Neural progenitor cell (in vitro differentiated cells): ENCODE measurements around the gene CLNS1A. TPM values are rescaled to one million over a fixed set of nuclear protein-coding genes. Genes with fewer than 3 reads are reported as not detected.

Experiments
- DNase-seq: peaks from one replicate; pipeline ENCODE4 v3.0.0-alpha.2; 2016; ENCODE audit warnings: low spot score
- H2AFZ ChIP-seq: fragments of 200-600 bp; sonication (generic); replicated peaks from 2 replicates; pipeline ENCODE4 v1.6.1; 2016; ENCODE audit warnings: antibody characterized with exemption
- H3F3A ChIP-seq: fragments of 200-600 bp; sonication (generic); 2 replicates; pipeline ENCODE4 v1.6.1; 2016; ENCODE audit warnings: antibody characterized with exemption, low read depth
- H3K27ac ChIP-seq: fragments of 200-600 bp; sonication (generic); 2 replicates; pipeline ENCODE4 v1.5.1; 2016; ENCODE audit warnings: mild to moderate bottlenecking
- H3K27me3 ChIP-seq: fragments of 200-600 bp; sonication (generic); 2 replicates; pipeline ENCODE4 v1.6.1; 2016; ENCODE audit warnings: mild to moderate bottlenecking, moderate library complexity
- H3K36me3 ChIP-seq: fragments of 200-600 bp; sonication (generic); 2 replicates; pipeline ENCODE4 v1.5.1; 2016
- H3K4me1 ChIP-seq: fragments of 200-600 bp; sonication (generic); 2 replicates; pipeline ENCODE4 v1.6.1; 2016; ENCODE audit warnings: mixed run types
- H3K4me2 ChIP-seq: fragments of 200-600 bp; sonication (generic); 2 replicates; pipeline ENCODE4 v1.6.1; 2016
- H3K4me3 ChIP-seq: fragments of 200-600 bp; sonication (generic); 2 replicates; pipeline ENCODE4 v1.5.1; 2016
- H3K79me2 ChIP-seq: fragments of 200-600 bp; sonication (generic); 2 replicates; pipeline ENCODE4 v1.6.1; 2016; ENCODE audit warnings: low read depth
- H3K9ac ChIP-seq: fragments of 200-600 bp; sonication (generic); 2 replicates; pipeline ENCODE4 v1.6.1; 2016
- H3K9me3 ChIP-seq: fragments of 200-600 bp; sonication (generic); 2 replicates; pipeline ENCODE4 v1.5.1; 2016; ENCODE audit warnings: low read depth
- H4K20me1 ChIP-seq: fragments of 200-600 bp; sonication (generic); 2 replicates; pipeline ENCODE4 v1.6.1; 2016; ENCODE audit warnings: low read depth
- H3K27ac Mint-ChIP-seq: 3 replicates; pipeline ENCODE4 v1.8.0; 2021; ENCODE audit warnings: mixed read lengths
- H3K27me3 Mint-ChIP-seq: 2 replicates; pipeline ENCODE4 v1.8.0; 2022; ENCODE audit warnings: low read depth, mild to moderate bottlenecking, inconsistent platforms, moderate library complexity, mixed read lengths; ENCODE audit not compliant: insufficient read depth
- H3K36me3 Mint-ChIP-seq: 3 replicates; pipeline ENCODE4 v1.8.0; 2021; ENCODE audit warnings: mixed read lengths
- H3K4me1 Mint-ChIP-seq: 3 replicates; pipeline ENCODE4 v1.8.0; 2021; ENCODE audit warnings: mixed read lengths
- H3K4me3 Mint-ChIP-seq: 3 replicates; pipeline ENCODE4 v1.8.0; 2021; ENCODE audit warnings: mild to moderate bottlenecking, moderate library complexity, mixed read lengths
- H3K9me3 Mint-ChIP-seq: 3 replicates; pipeline ENCODE4 v1.8.0; 2020; ENCODE audit warnings: mixed read lengths
- CTCF ChIP-seq: fragments of 200-600 bp; sonication (generic); IDR thresholded peaks from 2 replicates; pipeline ENCODE4 v1.5.1; 2017; ENCODE audit warnings: antibody characterized with exemption, mild to moderate bottlenecking
- EZH2 ChIP-seq: fragments of 200-600 bp; sonication (generic); IDR thresholded peaks from 2 replicates; pipeline ENCODE4 v1.6.1; 2017; ENCODE audit warnings: antibody characterized with exemption, mild to moderate bottlenecking, moderate library complexity
- EZH2phosphoT487 ChIP-seq: fragments of 200-600 bp; sonication (generic); IDR thresholded peaks from 2 replicates; pipeline ENCODE4 v1.6.1; 2017; ENCODE audit warnings: antibody characterized with exemption
- small RNA-seq: library from RNA; depleted of rRNA; stranded (forward); fragments of <200 nt; gene quantifications from one replicate; pipeline ENCODE3, GENCODE V24; 2015
- total RNA-seq: library from RNA; depleted of rRNA; stranded (reverse); fragments of >200 nt; gene quantifications from 2 replicates; pipeline ENCODE4 v1.2.3, GENCODE V29; 2015; ENCODE audit warnings: low replicate concordance

CLNS1A gene
- total RNA-seq, 1 donor from 2014 or later: 413 TPM

GRCh38 chr11:77569676-77570070 is 67.9 kb downstream of the CLNS1A start:
- H3K27me3 Mint-ChIP-seq: peaks cover 3% of the 10 kb centered on the region
- Histone ChIP-seq H3K4me2 (no peak overlapping the region), H4K20me1 (no peaks in the 10 kb centered on the region), H2AFZ (no peak overlapping the region), H3K27me3 (no peaks in the 10 kb centered on the region), H3K27ac (no peak overlapping the region), H3K36me3 (no peaks in the 10 kb centered on the region), H3K79me2 (no peaks in the 10 kb centered on the region), H3K9ac (no peak overlapping the region), H3F3A (no peaks in the 10 kb centered on the region), H3K4me1 (no peaks in the 10 kb centered on the region), H3K4me3 (no peak overlapping the region), H3K9me3 (no peaks in the 10 kb centered on the region)
- peaks cover 4% of the 10 kb centered on the region for H3K9me3 Mint-ChIP-seq
- TF ChIP-seq EZH2phosphoT487: no peak
- TF ChIP-seq CTCF: no peak
- TF ChIP-seq EZH2: no peak
- DNase-seq: no peak
- no peak overlapping the region for H3K27ac Mint-ChIP-seq
- H3K4me3 Mint-ChIP-seq: no peak overlapping the region
- no peaks in the 10 kb centered on the region for H3K36me3 Mint-ChIP-seq
- no peaks in the 10 kb centered on the region for H3K4me1 Mint-ChIP-seq

GRCh38 chr11:77568916-77569675 is 68.5 kb downstream of the CLNS1A start:
- peaks cover 4% of the 10 kb centered on the region for H3K9me3 Mint-ChIP-seq
- TF ChIP-seq CTCF (no peak), EZH2phosphoT487 (no peak), EZH2 (no peak)
- no peaks in the 10 kb centered on the region for H3K4me1 ChIP-seq
- H3K27ac Mint-ChIP-seq: no peak overlapping the region
- H3K27me3 Mint-ChIP-seq: peaks cover 3% of the 10 kb centered on the region
- no peaks in the 10 kb centered on the region for H3K27me3 ChIP-seq
- no peak overlapping the region for H3K27ac ChIP-seq
- no peaks in the 10 kb centered on the region for H3K4me1 Mint-ChIP-seq
- DNase-seq: no peak
- H3K36me3 Mint-ChIP-seq: no peaks in the 10 kb centered on the region
- H3K36me3 ChIP-seq: no peaks in the 10 kb centered on the region
- H3K79me2 ChIP-seq: no peaks in the 10 kb centered on the region
- no peaks in the 10 kb centered on the region for H3F3A ChIP-seq
- H4K20me1 ChIP-seq: no peaks in the 10 kb centered on the region
- H3K4me3 ChIP-seq: no peak overlapping the region
- no peak overlapping the region for H3K4me2 ChIP-seq
- H3K9me3 ChIP-seq: no peaks in the 10 kb centered on the region
- no peak overlapping the region for H2AFZ ChIP-seq
- no peak overlapping the region for H3K4me3 Mint-ChIP-seq
- no peak overlapping the region for H3K9ac ChIP-seq

GRCh38 chr11:77568306-77568705 is 69.3 kb downstream of the CLNS1A start:
- Histone ChIP-seq H3K9me3 (no peaks in the 10 kb centered on the region), H4K20me1 (no peaks in the 10 kb centered on the region), H3K79me2 (no peaks in the 10 kb centered on the region), H3K4me3 (no peak overlapping the region), H3K9ac (no peak overlapping the region), H3K27ac (no peak overlapping the region), H2AFZ (no peak overlapping the region), H3F3A (no peaks in the 10 kb centered on the region), H3K4me1 (no peaks in the 10 kb centered on the region), H3K27me3 (no peaks in the 10 kb centered on the region), H3K4me2 (no peak overlapping the region), H3K36me3 (no peaks in the 10 kb centered on the region)
- Mint-ChIP-seq H3K27ac (no peak overlapping the region), H3K4me1 (no peaks in the 10 kb centered on the region), H3K27me3 (peaks cover 3% of the 10 kb centered on the region), H3K36me3 (no peaks in the 10 kb centered on the region), H3K4me3 (no peak overlapping the region), H3K9me3 (peaks cover 4% of the 10 kb centered on the region)
- TF ChIP-seq CTCF: no peak
- TF ChIP-seq EZH2phosphoT487: no peak
- no peak for TF ChIP-seq EZH2
- no peak for DNase-seq

Small RNA genes within 50 kb of the gene (small RNA-seq; reads per million reads assigned to genes)
- gene RNU7-59P: not detected

Other genes starting within 250 kb of the CLNS1A start
- gene PAK1, start 163.7 kb downstream of the CLNS1A start, total RNA-seq: 44.8 and 52.1 TPM in 2 replicates
- gene AQP11, start 47.8 kb downstream of the CLNS1A start, total RNA-seq: 0.24 and 1.1 TPM in 2 replicates
- gene RSF1, start 182.9 kb upstream of the CLNS1A start, total RNA-seq: 84.0 and 106 TPM in 2 replicates
- 16.4 and 25.2 TPM in 2 replicates for gene AAMDC, start 183.3 kb upstream of the CLNS1A start, total RNA-seq